A549 (cell line): Measurements from ENCODE around the gene CECR2. TPM values are rescaled to one million over a fixed set of nuclear protein-coding genes. Genes with fewer than 3 reads are reported as not detected.

Experiments used
- ATAC-seq, 2 experiments: fragments of 200-7000 bp in 1 of 2; fragments of >200 bp in 1 of 2; cut with Nextera tagmentation in 1 of 2; cut with Tn5 transposase in 1 of 2; 3 replicates each; pipeline versions ENCODE4 v1.8.0 to v1.9.1; 2018 to 2020; ENCODE audit warnings: mild to moderate bottlenecking in 1 of 2, moderate library complexity in 1 of 2
- CTCF ChIA-PET: fragments of 300-600 bp; sonication (Branson Sonifier 250); formaldehyde crosslinking; extraction: SDS; loops from one replicate; lab custom pipeline; 2021; ENCODE audit warnings: antibody characterized with exemption, inconsistent platforms; lab: Yijun Ruan, JAX
- POLR2A ChIA-PET: fragments of 350-600 bp; formaldehyde crosslinking; extraction: SDS; loops from one replicate; lab custom pipeline; 2021; ENCODE audit warnings: antibody characterized with exemption, inconsistent platforms; lab: Yijun Ruan, JAX
- DNase-seq, 2 experiments: peaks; one replicate each; pipeline versions ENCODE4 v3.0.0 to v3.0.0-alpha.2; 2011 to 2016; ENCODE audit warnings: low read depth in 1 of 2, low spot score in 1 of 2
- FAIRE-seq: peaks from 2 replicates; lab custom pipeline; 2011; peaks lifted over from hg19 to GRCh38; lab: Jason Lieb, UNC
- H3K27ac ChIP-seq, 2 experiments: fragments of >200 bp; sonication (Bioruptor Twin); formaldehyde crosslinking; 3 replicates each; pipeline ENCODE4 v1.5.1; 2016 to 2017
- H3K4me1 ChIP-seq: fragments of >200 bp; sonication (Bioruptor Twin); formaldehyde crosslinking; 3 replicates; pipeline ENCODE4 v1.6.1; 2016
- H3K4me2 ChIP-seq: fragments of >200 bp; sonication (Bioruptor Twin); formaldehyde crosslinking; 3 replicates; pipeline ENCODE4 v1.6.1; 2016
- H3K4me3 ChIP-seq: fragments of >200 bp; sonication (Bioruptor Twin); formaldehyde crosslinking; 3 replicates; pipeline ENCODE4 v1.5.1; 2016
- H3K9me3 ChIP-seq: fragments of >200 bp; sonication (Bioruptor Twin); formaldehyde crosslinking; 3 replicates; pipeline ENCODE4 v1.6.1; 2016
- CTCF ChIP-seq: fragments of >200 bp; sonication (Bioruptor Twin); formaldehyde crosslinking; IDR thresholded peaks from 3 replicates; pipeline ENCODE4 v1.5.1; 2016
- EHMT2 ChIP-seq: fragments of 200-600 bp; sonication (generic); IDR thresholded peaks from 2 replicates; pipeline ENCODE4 v1.6.1; 2016; ENCODE audit warnings: antibody characterized with exemption, low read depth, mild to moderate bottlenecking, moderate library complexity
- EP300 ChIP-seq, 2 experiments: fragments of >200 bp; sonication (Bioruptor Twin); formaldehyde crosslinking; IDR thresholded peaks; 2 replicates in 1 of 2; 3 replicates in 1 of 2; pipeline ENCODE4 v1.6.1; 2016 to 2017
- FOSL2 ChIP-seq, 2 experiments: fragments of 450-650 bp in 1 of 2; fragments of >200 bp in 1 of 2; sonication (Bioruptor Twin) in 1 of 2; formaldehyde crosslinking; IDR thresholded peaks; 2 replicates each; pipeline versions ENCODE4 v1.5.0 to v1.6.1; 2016 to 2020; ENCODE audit warnings: mild to moderate bottlenecking in 1 of 2, moderate library complexity in 1 of 2
- FOXS1 ChIP-seq: fragments of 250-450 bp; sonication (Bioruptor Pico); IDR thresholded peaks from 2 replicates; pipeline ENCODE4 v1.5.0; 2020; ENCODE audit warnings: mild to moderate bottlenecking, moderate library complexity
- GATA3 ChIP-seq: IDR thresholded peaks from 2 replicates; pipeline ENCODE4 v1.6.1; 2012; ENCODE audit warnings: borderline replicate concordance
- HES2 ChIP-seq: fragments of >200 bp; sonication (Bioruptor Twin); formaldehyde crosslinking; IDR thresholded peaks from 2 replicates; pipeline ENCODE4 v1.6.1; 2016
- HEYL ChIP-seq: fragments of 250-450 bp; sonication (Bioruptor Pico); IDR thresholded peaks from 2 replicates; pipeline ENCODE4 v1.8.0; 2021; ENCODE audit warnings: mild to moderate bottlenecking, moderate library complexity
- HOXA7 ChIP-seq: fragments of 250-450 bp; sonication (Bioruptor Pico); IDR thresholded peaks from 2 replicates; pipeline ENCODE4 v1.5.0; 2020; ENCODE audit warnings: mild to moderate bottlenecking, moderate library complexity
- KDM1A ChIP-seq: fragments of 200-600 bp; sonication (generic); IDR thresholded peaks from 2 replicates; pipeline ENCODE4 v1.6.1; 2016; ENCODE audit warnings: low read depth, mild to moderate bottlenecking
- MAZ ChIP-seq: fragments of 150-350 bp; IDR thresholded peaks from 2 replicates; pipeline ENCODE4 v1.6.1; 2014; ENCODE audit warnings: antibody characterized with exemption, low read depth, low read length, borderline replicate concordance
- NFE2L2 ChIP-seq: fragments of 150-350 bp; conservative IDR thresholded peaks from 2 replicates; pipeline ENCODE4 v1.6.1; 2014; ENCODE audit warnings: low read length
- NR3C1 ChIP-seq: fragments of >200 bp; sonication (Bioruptor Twin); formaldehyde crosslinking; IDR thresholded peaks from 3 replicates; pipeline ENCODE4 v1.6.1; 2017
- PHF8 ChIP-seq: fragments of 200-600 bp; sonication (generic); IDR thresholded peaks from 2 replicates; pipeline ENCODE4 v1.6.1; 2016; ENCODE audit warnings: low read depth, mild to moderate bottlenecking, antibody characterized with exemption, moderate library complexity, borderline replicate concordance
- POLR2A ChIP-seq: IDR thresholded peaks from 2 replicates; pipeline ENCODE4 v1.6.1; 2012; ENCODE audit warnings: mild to moderate bottlenecking, low read length
- RARB ChIP-seq: fragments of 250-450 bp; sonication (Bioruptor Pico); IDR thresholded peaks from 2 replicates; pipeline ENCODE4 v1.8.0; 2021; ENCODE audit warnings: mild to moderate bottlenecking, moderate library complexity
- RCOR1 ChIP-seq: fragments of 150-350 bp; IDR thresholded peaks from 2 replicates; pipeline ENCODE4 v1.6.1; 2014; ENCODE audit warnings: antibody characterized with exemption, low read length, low read depth
- RFX5 ChIP-seq: fragments of 450-650 bp; IDR thresholded peaks from 2 replicates; pipeline ENCODE4 v1.7.1; 2014; ENCODE audit warnings: antibody characterized with exemption, mild to moderate bottlenecking, moderate library complexity
- SREBF2 ChIP-seq: fragments of 450-650 bp; IDR thresholded peaks from 2 replicates; pipeline ENCODE4 v1.6.1; 2014; ENCODE audit warnings: mild to moderate bottlenecking, moderate library complexity
- USF2 ChIP-seq: fragments of 450-650 bp; IDR thresholded peaks from 2 replicates; pipeline ENCODE4 v1.6.1; 2014; ENCODE audit warnings: antibody characterized with exemption
- ZC3H11A ChIP-seq: fragments of 450-650 bp; IDR thresholded peaks from 2 replicates; pipeline ENCODE4 v1.6.1; 2014; ENCODE audit warnings: antibody characterized with exemption, mild to moderate bottlenecking
- ZNF302 ChIP-seq: fragments of 250-450 bp; sonication (Bioruptor Pico); IDR thresholded peaks from 2 replicates; pipeline ENCODE4 v1.9.0; 2021; ENCODE audit warnings: inconsistent platforms, mild to moderate bottlenecking, moderate library complexity
- ZSCAN20 ChIP-seq: fragments of 250-450 bp; sonication (Bioruptor Pico); IDR thresholded peaks from 2 replicates; pipeline ENCODE4 v1.8.0; 2022; ENCODE audit warnings: mild to moderate bottlenecking, moderate library complexity
- WGBS: methylation state at CpG from one replicate; pipeline ENCODE4 v1.1.6; 2017; ENCODE audit errors: missing lambda C conversion rate; 5-methylcytosine and 5-hydroxymethylcytosine counted together
- polyA plus RNA-seq, 4 experiments: library from polyadenylated mRNA; depleted of rRNA in 3 of 4; stranded (reverse); fragments of >200 nt; fragmentation: RNase III in 1 of 4; extraction: RNeasy Plus Mini Kit Qiagen cat#74134 plus additional on column Dnase treatment in 1 of 4; gene quantifications; 2 replicates in 3 of 4; 3 replicates in 1 of 4; pipeline ENCODE4 v1.2.3, GENCODE V29; 2011 to 2017
- TF ChIP-seq, protein P1 (sequence below): fragments of 250-450 bp; sonication (Bioruptor Pico); IDR thresholded peaks from 2 replicates; pipeline ENCODE4 v1.5.0; 2021; ENCODE audit warnings: mild to moderate bottlenecking, moderate library complexity, borderline replicate concordance

CECR2 gene
- polyA plus RNA-seq, 2 of the 4 experiments (the other 2 are of a cell fraction), result 0.01 to 0.06 TPM

GRCh38 chr22:17481424-17481823 lies 112.2 kb downstream of the CECR2 start:
- no peak for FAIRE-seq
- ChIA-PET POLR2A (no interaction called here), CTCF (no interaction called here)
- Histone ChIP-seq H3K4me3 (no peak overlapping the region), H3K4me2 (no peak overlapping the region), H3K9me3 (no peaks in the 10 kb centered on the region), H3K4me1 (no peaks in the 10 kb centered on the region), H3K27ac (no peak overlapping the region)
- ATAC-seq, result no peak
- WGBS, result 55% methylated on average over 5 of the region's 5 CpGs
- DNase-seq, result no peak
- TF ChIP-seq, protein P1, sequence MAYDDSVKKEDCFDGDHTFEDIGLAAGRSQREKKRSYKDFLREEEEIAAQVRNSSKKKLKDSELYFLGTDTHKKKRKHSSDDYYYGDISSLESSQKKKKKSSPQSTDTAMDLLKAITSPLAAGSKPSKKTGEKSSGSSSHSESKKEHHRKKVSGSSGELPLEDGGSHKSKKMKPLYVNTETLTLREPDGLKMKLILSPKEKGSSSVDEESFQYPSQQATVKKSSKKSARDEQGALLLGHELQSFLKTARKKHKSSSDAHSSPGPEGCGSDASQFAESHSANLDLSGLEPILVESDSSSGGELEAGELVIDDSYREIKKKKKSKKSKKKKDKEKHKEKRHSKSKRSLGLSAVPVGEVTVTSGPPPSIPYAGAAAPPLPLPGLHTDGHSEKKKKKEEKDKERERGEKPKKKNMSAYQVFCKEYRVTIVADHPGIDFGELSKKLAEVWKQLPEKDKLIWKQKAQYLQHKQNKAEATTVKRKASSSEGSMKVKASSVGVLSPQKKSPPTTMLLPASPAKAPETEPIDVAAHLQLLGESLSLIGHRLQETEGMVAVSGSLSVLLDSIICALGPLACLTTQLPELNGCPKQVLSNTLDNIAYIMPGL (CRISPR knock-in tag), result no peak
- TF ChIP-seq ZSCAN20 (CRISPR knock-in tag) (no peak), USF2 (no peak), GATA3 (no peak), FOXS1 (no peak), RARB (CRISPR knock-in tag) (no peak), HEYL (no peak), FOSL2 (IDR thresholded peaks at IDR 0.05) (no peak), FOSL2 (CRISPR knock-in tag; IDR thresholded peaks at IDR 0.05) (no peak), MAZ (no peak), RFX5 (no peak), NFE2L2 (no peak), POLR2A (no peak), PHF8 (no peak), KDM1A (no peak), ZC3H11A (no peak), EHMT2 (no peak), CTCF (no peak)
- TF ChIP-seq, all 56 proteins: peak for 0

GRCh38 chr22:17483688-17484372 lies 114.6 kb downstream of the CECR2 start:
- H3K4me3 ChIP-seq, result no peak overlapping the region
- ChIA-PET CTCF (interaction anchor here (1.3 to 1.9 kb wide), 3 partner anchors 9 to 312 kb away, joined by 3 to 6 read pairs (median 4); no protein-coding TSS in a partner anchor), POLR2A (no interaction called here)
- ATAC-seq (no peak), FAIRE-seq (no peak), DNase-seq (no peak)
- no peak for TF ChIP-seq KDM1A
- TF ChIP-seq RFX5, result no peak
- no peak for TF ChIP-seq NR3C1
- no peak for TF ChIP-seq USF2
- no peak for TF ChIP-seq RCOR1
- no peak for TF ChIP-seq SREBF2
- no peak for TF ChIP-seq HOXA7 (CRISPR knock-in tag)
- TF ChIP-seq ZNF302, result no peak
- TF ChIP-seq HES2, result no peak
- no peak for TF ChIP-seq EP300 (IDR thresholded peaks at IDR 0.05)
- H3K27ac ChIP-seq, result no peak overlapping the region
- H3K9me3 ChIP-seq, result no peaks in the 10 kb centered on the region
- H3K4me1 ChIP-seq, result no peaks in the 10 kb centered on the region
- no peak overlapping the region for H3K4me2 ChIP-seq
- WGBS, result 46% methylated on average over 2 of the region's 2 CpGs
